ENCODE results near the gene FOXJ1.

Gene FOXJ1

DNA sequence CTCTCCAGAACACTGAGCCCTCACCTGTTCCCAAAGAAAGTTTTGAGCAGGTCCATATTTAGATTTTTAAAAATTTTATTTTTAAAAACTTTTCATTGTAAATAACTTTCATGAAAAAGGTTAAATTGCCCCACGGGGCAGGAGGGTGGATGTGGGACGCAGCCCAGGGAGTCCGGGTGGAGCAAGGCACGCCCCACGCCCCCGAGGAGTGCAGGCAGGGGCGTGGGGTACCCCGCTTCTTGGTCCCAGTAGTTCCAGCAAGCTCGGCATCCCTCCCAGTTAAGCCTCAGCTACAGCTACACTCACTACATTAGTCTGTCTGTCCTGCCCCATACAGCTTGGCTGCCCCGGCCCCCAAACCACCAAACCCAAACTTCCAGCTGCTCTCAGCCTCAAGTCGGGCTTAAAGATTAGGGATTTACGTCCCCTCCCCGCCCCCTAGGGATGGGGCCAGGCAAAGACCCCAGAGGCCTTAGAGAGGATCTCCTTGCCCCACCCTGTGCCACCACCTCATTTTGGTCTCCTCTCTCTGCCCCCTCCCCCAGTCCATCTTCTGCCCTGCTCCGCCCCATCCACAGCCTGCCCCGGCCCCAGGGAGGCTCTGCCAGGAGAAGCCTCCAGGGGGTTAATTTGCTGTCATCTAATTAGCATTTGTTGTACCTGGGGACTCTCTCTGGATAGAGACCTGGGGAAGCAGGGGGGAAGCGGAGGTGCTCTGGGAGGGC, 4.6 kb downstream of the FOXJ1 start:
- no peaks in the 10 kb centered on the region for H3K9me3 ChIP-seq (ENCODE audit: insufficient read depth, low read length)
- H4K20me1 ChIP-seq (ENCODE audit: insufficient read depth, low read length): no peaks in the 10 kb centered on the region
- H3K27ac ChIP-seq (ENCODE audit: low read length): no peak overlapping the region
- no peak overlapping the region for H3K4me3 ChIP-seq (ENCODE audit: low read length)
- no peak for TF ChIP-seq EZH2phosphoT487 (IDR thresholded peaks at IDR 0.05; ENCODE audit: low read depth)
- TF ChIP-seq, protein P1, sequence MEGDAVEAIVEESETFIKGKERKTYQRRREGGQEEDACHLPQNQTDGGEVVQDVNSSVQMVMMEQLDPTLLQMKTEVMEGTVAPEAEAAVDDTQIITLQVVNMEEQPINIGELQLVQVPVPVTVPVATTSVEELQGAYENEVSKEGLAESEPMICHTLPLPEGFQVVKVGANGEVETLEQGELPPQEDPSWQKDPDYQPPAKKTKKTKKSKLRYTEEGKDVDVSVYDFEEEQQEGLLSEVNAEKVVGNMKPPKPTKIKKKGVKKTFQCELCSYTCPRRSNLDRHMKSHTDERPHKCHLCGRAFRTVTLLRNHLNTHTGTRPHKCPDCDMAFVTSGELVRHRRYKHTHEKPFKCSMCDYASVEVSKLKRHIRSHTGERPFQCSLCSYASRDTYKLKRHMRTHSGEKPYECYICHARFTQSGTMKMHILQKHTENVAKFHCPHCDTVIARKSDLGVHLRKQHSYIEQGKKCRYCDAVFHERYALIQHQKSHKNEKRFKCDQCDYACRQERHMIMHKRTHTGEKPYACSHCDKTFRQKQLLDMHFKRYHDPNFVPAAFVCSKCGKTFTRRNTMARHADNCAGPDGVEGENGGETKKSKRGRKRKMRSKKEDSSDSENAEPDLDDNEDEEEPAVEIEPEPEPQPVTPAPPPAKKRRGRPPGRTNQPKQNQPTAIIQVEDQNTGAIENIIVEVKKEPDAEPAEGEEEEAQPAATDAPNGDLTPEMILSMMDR (IDR thresholded peaks at IDR 0.05; ENCODE audit: low read depth, low read length): no peak
- no peak overlapping the region for H2AFZ ChIP-seq (ENCODE audit: low read depth, low read length)
- peaks cover 14% of the 10 kb centered on the region for H3K4me1 ChIP-seq (ENCODE audit: low read length)
- no peaks in the 10 kb centered on the region for H3K27me3 ChIP-seq (ENCODE audit: low read depth, low read length)
- no peak overlapping the region for H3K9ac ChIP-seq (ENCODE audit: low read length)
- H3K79me2 ChIP-seq (ENCODE audit: low read length): no peaks in the 10 kb centered on the region
- H3K36me3 ChIP-seq (replicated peaks; ENCODE audit: low read depth, low read length): no peaks in the 10 kb centered on the region
- no peak overlapping the region for H3K4me2 ChIP-seq (ENCODE audit: low read length)

DNA sequence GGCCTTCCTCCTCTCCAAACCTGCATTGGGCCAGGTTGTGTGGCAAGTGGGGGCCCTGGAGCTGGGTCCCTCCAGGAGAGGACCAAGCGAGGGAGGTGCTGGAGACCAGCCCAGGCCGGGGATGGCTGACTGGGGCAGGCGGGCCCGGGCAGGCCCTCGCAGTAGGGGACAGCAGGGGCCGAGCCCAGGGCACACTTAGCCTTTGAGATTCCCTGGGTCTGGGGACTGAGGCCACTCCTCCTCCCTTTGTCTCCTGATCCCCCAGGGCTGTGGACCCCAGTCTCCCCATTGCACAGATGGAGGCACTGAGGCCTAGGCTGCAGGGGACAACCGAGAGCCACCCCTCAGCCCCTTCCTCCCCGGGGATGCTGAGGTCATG, 5.2 kb downstream of the FOXJ1 start:
- Histone ChIP-seq H2AFZ (ENCODE audit: low read depth, low read length) (no peak overlapping the region; the same call in 1 of the 2 replicates), H3K4me3 (ENCODE audit: low read length) (no peak overlapping the region), H3K79me2 (ENCODE audit: low read length) (no peaks in the 10 kb centered on the region), H3K27ac (ENCODE audit: low read length) (no peak overlapping the region), H4K20me1 (ENCODE audit: insufficient read depth, low read length) (no peaks in the 10 kb centered on the region), H3K4me2 (ENCODE audit: low read length) (peak overlapping the region; percentile 77), H3K9me3 (ENCODE audit: insufficient read depth, low read length) (no peaks in the 10 kb centered on the region), H3K27me3 (ENCODE audit: low read depth, low read length) (no peaks in the 10 kb centered on the region), H3K9ac (ENCODE audit: low read length) (no peak overlapping the region), H3K36me3 (replicated peaks; ENCODE audit: low read depth, low read length) (no peaks in the 10 kb centered on the region), H3K4me1 (ENCODE audit: low read length) (peaks cover 14% of the 10 kb centered on the region)
- TF ChIP-seq, protein P1 (IDR thresholded peaks at IDR 0.05; ENCODE audit: low read depth, low read length): no peak
- TF ChIP-seq EZH2phosphoT487 (IDR thresholded peaks at IDR 0.05; ENCODE audit: low read depth): no peak

DNA sequence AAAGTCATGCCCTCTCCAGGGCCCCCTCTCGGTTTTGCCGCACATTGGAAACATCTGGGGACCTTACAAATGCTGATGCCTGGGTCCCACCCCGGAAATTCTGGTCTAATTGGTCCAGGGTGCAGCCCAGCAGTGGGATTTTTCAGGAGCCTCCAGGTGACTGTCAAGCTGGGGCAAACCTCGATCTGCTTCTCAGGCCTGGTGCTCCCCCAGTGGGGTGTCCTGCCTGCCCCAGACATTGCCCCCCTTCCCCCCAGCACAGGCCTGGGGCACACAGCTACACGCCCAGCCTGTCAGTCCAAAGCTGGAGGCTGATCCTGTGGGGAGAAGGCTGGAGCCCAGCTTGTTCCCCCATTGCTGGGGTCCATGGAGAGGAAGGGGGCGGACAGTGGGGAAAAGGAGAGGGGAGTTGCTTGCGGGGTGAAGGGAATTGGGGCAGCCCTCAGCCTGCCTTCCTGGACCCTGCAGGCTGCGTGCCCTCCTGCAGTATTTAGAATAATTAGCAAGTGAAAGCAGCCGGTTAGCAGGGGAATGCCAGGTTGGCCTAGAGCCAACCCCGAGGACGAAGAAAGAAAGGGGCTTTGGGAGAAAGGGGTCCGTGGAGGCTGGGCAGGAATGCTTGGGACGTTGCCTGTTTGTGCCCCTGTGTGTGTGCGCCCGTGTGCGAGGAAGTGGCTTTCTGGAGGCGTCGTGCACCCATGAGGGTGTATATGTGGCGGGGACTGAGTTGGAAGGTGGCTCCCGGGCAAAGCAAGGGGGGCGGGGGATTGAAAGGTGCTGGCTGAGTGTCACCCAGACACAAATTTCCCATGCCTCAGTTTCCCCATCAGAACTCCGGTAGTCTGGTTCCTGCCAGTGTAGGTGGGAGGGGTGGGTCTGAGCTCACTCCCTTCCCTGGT, 5.9 kb downstream of the FOXJ1 start:
- Histone ChIP-seq H3K27ac (ENCODE audit: low read length) (no peak overlapping the region), H3K4me1 (ENCODE audit: low read length) (peaks cover 14% of the 10 kb centered on the region), H3K9ac (ENCODE audit: low read length) (peak overlapping the region; percentile 45; the same call in 1 of the 2 replicates), H3K9me3 (ENCODE audit: insufficient read depth, low read length) (no peaks in the 10 kb centered on the region), H3K36me3 (replicated peaks; ENCODE audit: low read depth, low read length) (no peaks in the 10 kb centered on the region), H3K4me2 (ENCODE audit: low read length) (peak overlapping the region; percentile 77), H3K79me2 (ENCODE audit: low read length) (no peaks in the 10 kb centered on the region), H3K27me3 (ENCODE audit: low read depth, low read length) (no peaks in the 10 kb centered on the region), H2AFZ (ENCODE audit: low read depth, low read length) (peak overlapping the region; percentile 97), H3K4me3 (ENCODE audit: low read length) (peak overlapping the region; percentile 46), H4K20me1 (ENCODE audit: insufficient read depth, low read length) (no peaks in the 10 kb centered on the region)
- TF ChIP-seq EZH2phosphoT487 (IDR thresholded peaks at IDR 0.05; ENCODE audit: low read depth): no peak
- TF ChIP-seq, protein P1 (IDR thresholded peaks at IDR 0.05; ENCODE audit: low read depth, low read length): no peak
